Measurements from ENCODE around the gene NETO2. TPM values are rescaled to one million over a fixed set of nuclear protein-coding genes. Genes with fewer than 3 reads are reported as not detected.

NETO2 gene
- total and polyA plus RNA-seq, 2 donors (not counting 3 experiments of a cell fraction or from before 2014, with no cell fraction given), result 18.4 to 24.8 TPM

DNA sequence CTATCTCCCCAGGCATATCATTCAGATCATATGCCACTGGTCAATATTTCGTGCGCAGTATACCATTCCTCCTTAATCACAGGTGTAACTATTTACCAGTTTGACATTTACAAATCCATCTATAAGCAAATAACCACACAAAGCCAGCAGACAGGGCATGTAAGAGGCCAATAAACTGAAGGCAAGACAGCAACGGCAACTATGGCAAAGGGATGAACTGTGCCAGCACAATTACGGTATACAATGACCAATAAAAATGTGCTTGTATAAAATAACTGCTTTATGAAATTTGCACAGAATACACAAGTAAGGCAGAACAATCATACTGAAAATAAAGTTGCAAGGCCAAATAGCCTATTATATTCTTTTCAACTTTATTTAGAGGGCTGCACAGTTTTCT is 9.2 kb downstream of the NETO2 start:
- Histone ChIP-seq H3K9me1 (replicated peaks; ENCODE audit: control insufficient read depth, extremely low read depth, insufficient read depth, low read length) (no peaks in the 10 kb centered on the region), H3K36me3 (ENCODE audit: control insufficient read depth in 2 of 2, extremely low read depth in 1 of 2, insufficient read depth in 2 of 2, low read length in 2 of 2) (no peaks in the 10 kb centered on the region), H3K4me1 (ENCODE audit: control insufficient read depth, extremely low read depth, insufficient read depth, low read length) (peaks cover 33% of the 10 kb centered on the region), H3K9me3 (replicated peaks; ENCODE audit: control insufficient read depth, insufficient read depth, low read length) (no peaks in the 10 kb centered on the region), H3K9ac (replicated peaks; ENCODE audit: extremely low read depth, insufficient read depth, low read length) (no peak overlapping the region), H3K4me2 (ENCODE audit: insufficient read depth, low read length) (no peak overlapping the region), H4K20me1 (replicated peaks; ENCODE audit: control insufficient read depth, extremely low read depth, insufficient read depth, low read length) (no peaks in the 10 kb centered on the region), H3K27ac (ENCODE audit: insufficient read depth, low read depth, low read length) (no peak overlapping the region), H2AFZ (ENCODE audit: low read depth, low read length) (no peak overlapping the region), H3K27me3 (ENCODE audit: control insufficient read depth in 2 of 2, insufficient read depth in 2 of 2, low read length in 2 of 2) (no peaks in the 10 kb centered on the region), H3K79me2 (ENCODE audit: control insufficient read depth, insufficient read depth, low read length) (peaks cover 29% of the 10 kb centered on the region), H3K4me3 (replicated peaks in 1 of 3; ENCODE audit: insufficient read depth in 1 of 3, low read depth in 1 of 3, low read length in 3 of 3) (no peak overlapping the region)
- no peak for DNase-seq (ENCODE audit: low read depth, low spot score)
- FAIRE-seq, result no peak
- ChIA-PET CTCF (interaction anchor here (1.0 to 3.9 kb wide), 2 partner anchors 10 to 96 kb away, joined by 3 to 40 read pairs; partner anchors contain the start of gene NETO2), POLR2A (no interaction called here)
- dilution Hi-C loops (cut with MboI; ENCODE audit: extremely low pct_ligation_motif_present, low sequenced_read_pairs) (no loop called here), intact Hi-C loops (cut with micrococcal nuclease) (no loop called here)
- TF ChIP-seq, protein P1, sequence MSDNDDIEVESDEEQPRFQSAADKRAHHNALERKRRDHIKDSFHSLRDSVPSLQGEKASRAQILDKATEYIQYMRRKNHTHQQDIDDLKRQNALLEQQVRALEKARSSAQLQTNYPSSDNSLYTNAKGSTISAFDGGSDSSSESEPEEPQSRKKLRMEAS (IDR thresholded peaks at IDR 0.05; ENCODE audit: insufficient read depth, insufficient read length), result no peak
- TF ChIP-seq GATA2 (IDR thresholded peaks at IDR 0.05; ENCODE audit: insufficient read depth, insufficient read length, low read depth, low read length) (no peak), FOS (IDR thresholded peaks at IDR 0.05; ENCODE audit: borderline replicate concordance, insufficient read depth, low read length) (no peak), EZH2 (IDR thresholded peaks at IDR 0.05; ENCODE audit: borderline replicate concordance, low read depth, low read length, severe bottlenecking) (no peak), JUN (IDR thresholded peaks at IDR 0.05; ENCODE audit: borderline replicate concordance, insufficient read depth, insufficient read length, low read depth) (no peak), POLR2A (IDR thresholded peaks at IDR 0.05; ENCODE audit: low read depth, low read length) (no peak)
- TF ChIP-seq, protein P2, sequence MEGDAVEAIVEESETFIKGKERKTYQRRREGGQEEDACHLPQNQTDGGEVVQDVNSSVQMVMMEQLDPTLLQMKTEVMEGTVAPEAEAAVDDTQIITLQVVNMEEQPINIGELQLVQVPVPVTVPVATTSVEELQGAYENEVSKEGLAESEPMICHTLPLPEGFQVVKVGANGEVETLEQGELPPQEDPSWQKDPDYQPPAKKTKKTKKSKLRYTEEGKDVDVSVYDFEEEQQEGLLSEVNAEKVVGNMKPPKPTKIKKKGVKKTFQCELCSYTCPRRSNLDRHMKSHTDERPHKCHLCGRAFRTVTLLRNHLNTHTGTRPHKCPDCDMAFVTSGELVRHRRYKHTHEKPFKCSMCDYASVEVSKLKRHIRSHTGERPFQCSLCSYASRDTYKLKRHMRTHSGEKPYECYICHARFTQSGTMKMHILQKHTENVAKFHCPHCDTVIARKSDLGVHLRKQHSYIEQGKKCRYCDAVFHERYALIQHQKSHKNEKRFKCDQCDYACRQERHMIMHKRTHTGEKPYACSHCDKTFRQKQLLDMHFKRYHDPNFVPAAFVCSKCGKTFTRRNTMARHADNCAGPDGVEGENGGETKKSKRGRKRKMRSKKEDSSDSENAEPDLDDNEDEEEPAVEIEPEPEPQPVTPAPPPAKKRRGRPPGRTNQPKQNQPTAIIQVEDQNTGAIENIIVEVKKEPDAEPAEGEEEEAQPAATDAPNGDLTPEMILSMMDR (IDR thresholded peaks at IDR 0.05; ENCODE audit: extremely low read depth in 1 of 2, insufficient read depth in 1 of 2, low read depth in 1 of 2, low read length in 2 of 2), result no peak
- no TSS peak for BruUV-seq (replicated peaks)

Data from endothelial cell of umbilical vein (primary cell).